Pancreas (tissue), 10 donors: ENCODE results near the gene DTX4. TPM values are rescaled to one million over a fixed set of nuclear protein-coding genes. Genes with fewer than 3 reads are reported as not detected.

Source experiments
- ATAC-seq, 4 donors: fragments of 200-7000 bp; cut with Tn5 transposase; one replicate each; pipeline versions ENCODE4 v1.8.0 to v1.9.1; 2020; ENCODE audit warnings: mild to moderate bottlenecking in 4 of 4, moderate library complexity in 4 of 4
- DNase-seq, 6 donors: peaks; one replicate each; pipeline ENCODE4 v3.0.0-alpha.2; 2020
- FAIRE-seq: peaks from 2 replicates; lab custom pipeline; 2012; peaks lifted over from hg19 to GRCh38; lab: Jason Lieb, UNC
- H3K27ac ChIP-seq, 4 donors: fragments of 200-600 bp; sonication (generic); 1 replicate in 3 of 4; 2 replicates in 1 of 4; pipeline versions ENCODE4 v1.5.0 to v1.8.0; 2020
- H3K27me3 ChIP-seq, 4 donors: fragments of 200-600 bp; one replicate each; pipeline ENCODE4 v1.8.0; 2021
- H3K36me3 ChIP-seq, 3 donors: fragments of 200-600 bp; sonication (generic) in 1 of 3; one replicate each; pipeline versions ENCODE4 v1.5.0 to v1.8.0; 2020 to 2021
- H3K4me1 ChIP-seq, 3 donors: fragments of 200-600 bp; one replicate each; pipeline ENCODE4 v1.8.0; 2021
- H3K4me3 ChIP-seq, 4 donors: fragments of 200-600 bp; sonication (generic) in 2 of 4; one replicate each; pipeline versions ENCODE4 v1.5.0 to v1.8.0; 2020 to 2021
- H3K9me3 ChIP-seq, 4 donors: fragments of 200-600 bp; one replicate each; pipeline ENCODE4 v1.8.0; 2021
- CTCF ChIP-seq, 4 donors: fragments of 200-600 bp; sonication (generic) in 3 of 4; IDR thresholded peaks; one replicate each; pipeline versions ENCODE4 v1.5.0 to v1.8.0; 2021; ENCODE audit warnings: antibody characterized with exemption in 4 of 4
- WGBS, 2 donors: extraction: QIAGEN DNeasy Blood & Tissue Kit; methylation state at CpG; one replicate each; pipeline ENCODE4 v1.1.7; 2013; 5-methylcytosine and 5-hydroxymethylcytosine counted together
- intact Hi-C, 3 donors: fragments of 100-400 bp; cut with DNase I; formaldehyde crosslinking; loops; one replicate each; pipeline versions ENCODE4 v1.11.1 to v1.14.2; 2022
- polyA plus RNA-seq, 2 donors: library from polyadenylated mRNA; stranded (reverse); fragments of 200-250 nt; gene quantifications; one replicate each; pipeline ENCODE4 v1.2.3, GENCODE V29; 2013
- total RNA-seq, 6 donors: library from RNA; stranded (reverse); fragmentation: NEBNext Ultra II Directional in 4 of 6; extraction: Animal tissue kit (Norgen Biotek cat#: 25700) in 4 of 6; gene quantifications; one replicate each; pipeline versions ENCODE4 v1.2.1 to v1.2.4, GENCODE V29; 2021 to 2023
- donor health status: healthy with polysubstance abuse.
- donor health status: DM: no; HTN: no; CAD: no; lungs with moderate emphysema.
- donor health status: DM: no; HTN: no; CAD: no.
- donor health status: control.
- donor health status: control.
- donor health status: Bipolar disorder and iron deficiency.
- donor health status: DM: yes; HTN: yes; CAD: no.
- donor health status: DM: no; HTN: no; CAD: no.
- donor health status: DM: no; HTN: no; CAD: no.
- donor health status: DM: yes; HTN: yes; CAD: no.

DTX4 gene
- total and polyA plus RNA-seq, 8 donors, result 5.9 to 16.3 (median 8.8) TPM

- Histone ChIP-seq H3K4me1 (no peaks in the 10 kb centered on the region), H3K4me3 (no peak overlapping the region), H3K9me3 (no peaks in the 10 kb centered on the region), H3K27me3 (no peaks in the 10 kb centered on the region), H3K36me3 (no peaks in the 10 kb centered on the region), H3K27ac (peak overlapping the region in 1 of 4 donors; percentile 10)
- 58 to 68% methylated on average over 2 of the region's 2 CpGs for WGBS, 2 donors
- intact Hi-C loops, result no loop called here
- no peak for FAIRE-seq
- TF ChIP-seq CTCF (IDR thresholded peaks at IDR 0.05), result no peak
- DNase-seq, result no peak
- ATAC-seq, result peak in 2 of 4 donors; percentile 23 to 44
Measured at GRCh38 chr11:59223611-59224010, 51.7 kb downstream of the DTX4 start.

DNA sequence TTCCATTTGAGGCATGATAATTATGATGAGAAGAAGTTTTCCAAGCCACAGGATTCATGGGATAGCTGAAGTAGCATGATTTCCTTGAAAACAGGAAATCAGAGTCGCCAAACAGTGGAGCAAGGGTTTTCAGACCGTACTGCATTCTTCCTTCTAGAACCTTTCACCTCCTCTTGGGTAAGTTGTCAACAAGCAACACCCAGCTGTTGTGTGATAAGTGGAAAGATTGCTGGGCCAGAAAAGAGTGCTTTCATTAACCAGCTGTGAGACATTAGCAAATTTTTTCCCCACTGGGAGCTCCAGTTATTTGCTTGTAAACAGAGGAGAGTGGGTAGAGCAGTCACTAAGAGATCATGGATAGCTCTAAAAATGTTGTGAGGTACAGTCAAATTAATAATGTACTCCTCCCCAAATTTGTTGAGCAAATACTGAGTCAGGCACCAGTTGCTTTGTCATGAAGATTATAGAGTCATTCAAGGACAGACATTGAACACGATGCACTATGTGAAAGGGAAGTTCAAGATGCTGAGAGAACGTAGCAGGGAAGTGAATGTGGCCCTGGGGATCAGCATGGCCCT lies 52.5 kb downstream of the DTX4 start:
- H3K27ac ChIP-seq, result peak overlapping the region in 1 of 4 donors; percentile 10
- H3K27me3 ChIP-seq, result no peaks in the 10 kb centered on the region
- ATAC-seq (peak in 3 of 4 donors; percentile 52 to 74 (median 57)), FAIRE-seq (no peak), DNase-seq (no peak)
- intact Hi-C loops, result no loop called here
- no peak for TF ChIP-seq CTCF (IDR thresholded peaks at IDR 0.05)
- no peaks in the 10 kb centered on the region for H3K9me3 ChIP-seq
- H3K4me3 ChIP-seq, result no peak overlapping the region
- H3K36me3 ChIP-seq, result no peaks in the 10 kb centered on the region
- 43 to 48% methylated on average over 4 of the region's 4 CpGs for WGBS, 2 donors
- no peaks in the 10 kb centered on the region for H3K4me1 ChIP-seq

GRCh38 chr11:59225017-59225416 lies 53.1 kb downstream of the DTX4 start:
- Histone ChIP-seq H3K27me3 (no peaks in the 10 kb centered on the region), H3K36me3 (no peaks in the 10 kb centered on the region), H3K9me3 (no peaks in the 10 kb centered on the region), H3K4me1 (no peaks in the 10 kb centered on the region), H3K27ac (no peak overlapping the region), H3K4me3 (no peak overlapping the region)
- 46 to 53% methylated on average over 1 of the region's 1 CpG for WGBS, 2 donors
- FAIRE-seq (no peak), DNase-seq (no peak), ATAC-seq (no peak)
- intact Hi-C loops, result no loop called here
- no peak for TF ChIP-seq CTCF (IDR thresholded peaks at IDR 0.05)

DNA sequence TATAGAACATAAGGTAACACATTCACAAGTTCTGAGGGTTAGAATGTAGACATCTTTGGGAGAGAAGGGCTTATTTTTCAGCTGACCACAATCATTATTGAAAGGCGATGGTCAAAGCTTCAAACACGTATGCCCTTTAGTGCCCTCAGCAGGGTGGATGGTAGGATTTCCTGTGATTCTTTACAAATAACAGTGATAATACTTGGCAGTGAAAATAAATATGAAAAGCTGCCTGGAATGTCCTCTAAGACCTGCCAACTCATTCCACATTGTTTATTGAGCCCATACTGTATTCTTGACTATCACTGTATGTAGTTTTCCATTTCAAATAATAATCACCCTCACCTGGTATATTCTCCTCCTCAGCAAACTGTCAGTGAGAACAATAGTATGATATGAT lies 54.5 kb downstream of the DTX4 start:
- no peak for TF ChIP-seq CTCF (IDR thresholded peaks at IDR 0.05)
- H3K9me3 ChIP-seq, result no peaks in the 10 kb centered on the region
- ATAC-seq, result no peak
- no peak for FAIRE-seq
- H3K27ac ChIP-seq, result no peak overlapping the region
- no peak overlapping the region for H3K4me3 ChIP-seq
- no peak for DNase-seq
- 79 to 82% methylated on average over 2 of the region's 2 CpGs for WGBS, 2 donors
- no peaks in the 10 kb centered on the region for H3K4me1 ChIP-seq
- intact Hi-C loops, result no loop called here
- no peaks in the 10 kb centered on the region for H3K27me3 ChIP-seq
- H3K36me3 ChIP-seq, result no peaks in the 10 kb centered on the region

DNA sequence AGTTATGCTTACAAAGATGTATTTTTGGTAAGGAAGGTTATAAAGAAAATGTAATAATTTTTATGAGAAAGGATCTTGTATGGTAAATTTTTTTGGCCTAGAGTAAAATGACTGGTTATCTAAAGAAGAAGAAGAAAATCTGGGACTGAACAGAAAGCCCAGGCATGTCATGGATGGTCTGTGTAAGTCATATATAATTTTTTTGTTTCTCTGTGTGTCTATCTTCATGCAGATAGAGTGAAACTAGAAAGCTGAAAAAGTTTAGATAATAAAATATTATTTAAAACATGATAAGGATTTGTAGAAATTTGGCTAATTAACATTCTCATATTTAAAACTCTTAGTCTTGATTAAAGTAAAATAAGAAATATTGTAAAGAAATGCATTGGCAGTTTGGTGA lies 68.4 kb downstream of the DTX4 start:
- peak; percentile 17 for FAIRE-seq
- intact Hi-C loops, result no loop called here

More for the DNA sequence above, 68.4 kb downstream of the DTX4 start:
- Histone ChIP-seq H3K27ac (no peak overlapping the region), H3K27me3 (no peaks in the 10 kb centered on the region), H3K36me3 (no peaks in the 10 kb centered on the region), H3K4me1 (no peaks in the 10 kb centered on the region), H3K4me3 (no peak overlapping the region), H3K9me3 (no peaks in the 10 kb centered on the region)
- no peak for DNase-seq
- no peak for TF ChIP-seq CTCF (IDR thresholded peaks at IDR 0.05)
- ATAC-seq, result no peak
